Liver (tissue), 9 donors: ENCODE results near the gene MAP3K12. TPM values are rescaled to one million over a fixed set of nuclear protein-coding genes. Genes with fewer than 3 reads are reported as not detected.

Experiments used
- DNase-seq: peaks from one replicate; pipeline ENCODE4 v3.0.0-alpha.2; 2017; ENCODE audit warnings: low spot score
- H3K27ac ChIP-seq, 2 donors: one replicate each; pipeline ENCODE4 v1.7.0; 2013; ENCODE audit warnings: inconsistent platforms in 2 of 2, low read length in 2 of 2, control low read depth in 1 of 2, low read depth in 1 of 2, mild to moderate bottlenecking in 1 of 2
- H3K27me3 ChIP-seq, 4 donors: one replicate each; pipeline versions ENCODE4 v1.6.1 to v1.7.0; 2013; ENCODE audit warnings: low read length in 3 of 4, inconsistent platforms in 1 of 4, mild to moderate bottlenecking in 1 of 4, moderate library complexity in 1 of 4; ENCODE audit not compliant: control insufficient read depth in 4 of 4, insufficient read depth in 4 of 4
- H3K36me3 ChIP-seq, 4 donors: one replicate each; pipeline versions ENCODE4 v1.6.1 to v1.7.0; 2013; ENCODE audit warnings: low read length in 3 of 4, mild to moderate bottlenecking in 3 of 4, low read depth in 1 of 4, moderate library complexity in 1 of 4; ENCODE audit not compliant: control insufficient read depth in 4 of 4, insufficient read depth in 3 of 4
- H3K4me1 ChIP-seq, 4 donors: one replicate each; pipeline versions ENCODE4 v1.6.1 to v1.7.0; 2013; ENCODE audit warnings: low read length in 3 of 4, mild to moderate bottlenecking in 3 of 4, moderate library complexity in 1 of 4; ENCODE audit not compliant: control insufficient read depth in 4 of 4, insufficient read depth in 4 of 4
- H3K4me3 ChIP-seq, 3 donors: one replicate each; pipeline versions ENCODE4 v1.6.1 to v1.7.0; 2013; ENCODE audit warnings: low read length in 3 of 3, control low read depth in 1 of 3, low read depth in 1 of 3, mild to moderate bottlenecking in 1 of 3
- H3K9ac ChIP-seq, 2 donors: one replicate each; pipeline ENCODE4 v1.7.0; 2013; ENCODE audit warnings: low read length in 2 of 2, mild to moderate bottlenecking in 2 of 2, moderate library complexity in 2 of 2, control low read depth in 1 of 2, low read depth in 1 of 2
- H3K9me3 ChIP-seq, 4 donors: one replicate each; pipeline versions ENCODE4 v1.6.1 to v1.7.0; 2013; ENCODE audit warnings: low read length in 3 of 4; ENCODE audit not compliant: control insufficient read depth in 4 of 4
- EGR1 ChIP-seq, 2 donors: IDR thresholded peaks; 2 replicates each; pipeline ENCODE4 v1.6.1; 2016 to 2018; ENCODE audit warnings: antibody characterized with exemption in 2 of 2, low read depth in 2 of 2
- FOXA1 ChIP-seq: IDR thresholded peaks from 2 replicates; pipeline ENCODE4 v1.6.1; 2016; ENCODE audit warnings: antibody characterized with exemption
- FOXA2 ChIP-seq: IDR thresholded peaks from 2 replicates; pipeline ENCODE4 v1.6.1; 2016; ENCODE audit warnings: antibody characterized with exemption
- GABPA ChIP-seq, 2 donors: IDR thresholded peaks in 1 of 2; conservative IDR thresholded peaks in 1 of 2; 2 replicates each; pipeline ENCODE4 v1.6.1; 2016; ENCODE audit warnings: antibody characterized with exemption in 2 of 2, mild to moderate bottlenecking in 1 of 2, moderate library complexity in 1 of 2
- HNF4A ChIP-seq, 2 donors: conservative IDR thresholded peaks; 2 replicates each; pipeline ENCODE4 v1.6.1; 2016; ENCODE audit warnings: antibody characterized with exemption in 2 of 2, mild to moderate bottlenecking in 2 of 2
- HNF4G ChIP-seq: IDR thresholded peaks from 2 replicates; pipeline ENCODE4 v1.6.1; 2016; ENCODE audit warnings: antibody characterized with exemption
- JUND ChIP-seq, 2 donors: IDR thresholded peaks; 2 replicates each; pipeline ENCODE4 v1.6.1; 2016; ENCODE audit warnings: antibody characterized with exemption in 2 of 2
- NR2F2 ChIP-seq: IDR thresholded peaks from 2 replicates; pipeline ENCODE4 v1.6.1; 2016; ENCODE audit warnings: antibody characterized with exemption
- RAD21 ChIP-seq, 2 donors: IDR thresholded peaks; 2 replicates each; pipeline ENCODE4 v1.6.1; 2016; ENCODE audit warnings: antibody characterized with exemption in 2 of 2, mild to moderate bottlenecking in 2 of 2
- RXRA ChIP-seq, 2 donors: IDR thresholded peaks; 2 replicates each; pipeline ENCODE4 v1.6.1; 2017 to 2018; ENCODE audit warnings: antibody characterized with exemption in 2 of 2, mild to moderate bottlenecking in 1 of 2
- SP1 ChIP-seq: IDR thresholded peaks from 2 replicates; pipeline ENCODE4 v1.6.1; 2018; ENCODE audit warnings: antibody characterized with exemption, mild to moderate bottlenecking
- TAF1 ChIP-seq: conservative IDR thresholded peaks from 2 replicates; pipeline ENCODE4 v1.6.1; 2016; ENCODE audit warnings: antibody characterized with exemption, mild to moderate bottlenecking
- YY1 ChIP-seq: IDR thresholded peaks from 2 replicates; pipeline ENCODE4 v1.6.1; 2016; ENCODE audit warnings: antibody characterized with exemption, mild to moderate bottlenecking
- WGBS: extraction: QIAGEN DNeasy Blood & Tissue Kit; methylation state at CpG from one replicate; pipeline ENCODE4 v1.1.7; 2013; 5-methylcytosine and 5-hydroxymethylcytosine counted together
- polyA plus RNA-seq, 2 donors: library from polyadenylated mRNA; stranded (reverse) in 1 of 2; unstranded in 1 of 2; fragments of 200-250 nt in 1 of 2; fragments of >200 nt in 1 of 2; fragmentation: Nextera tagmentation in 1 of 2; extraction: Ambion mirVana in 1 of 2; gene quantifications; one replicate each; pipeline versions ENCODE4 v1.2.1 to v1.2.3, GENCODE V29; 2013 to 2015
- total RNA-seq, 2 donors: library from RNA; depleted of rRNA; stranded (reverse); fragments of >200 nt; gene quantifications; one replicate each; pipeline ENCODE4 v1.2.3, GENCODE V29; 2014
- TF ChIP-seq, protein P1 (sequence below): IDR thresholded peaks from 2 replicates; pipeline ENCODE4 v1.6.1; 2016; ENCODE audit warnings: antibody characterized with exemption
- TF ChIP-seq, protein P2 (sequence below): IDR thresholded peaks from 2 replicates; pipeline ENCODE4 v1.6.1; 2016; ENCODE audit warnings: antibody characterized with exemption
- TF ChIP-seq, protein P3 (sequence below): IDR thresholded peaks from 2 replicates; pipeline ENCODE4 v1.6.1; 2016; ENCODE audit warnings: antibody characterized with exemption
- TF ChIP-seq, protein P4 (sequence below): IDR thresholded peaks from 2 replicates; pipeline ENCODE4 v1.6.1; 2016; ENCODE audit warnings: antibody characterized with exemption, mild to moderate bottlenecking
- TF ChIP-seq, protein P5 (sequence below): fragments of 150-350 bp; IDR thresholded peaks from 2 replicates; pipeline ENCODE4 v1.5.1; 2017; ENCODE audit warnings: improper control_type of control experiment, low read depth, low read length; ENCODE audit not compliant: missing input control
- donor health status: healthy.
- donor health status: healthy.
- donor health status: healthy.
- donor health status: healthy.
- donor health status: healthy.

Gene MAP3K12
- total and polyA plus RNA-seq, 4 donors = 0.53 to 2.4 (median 1.5) TPM

DNA sequence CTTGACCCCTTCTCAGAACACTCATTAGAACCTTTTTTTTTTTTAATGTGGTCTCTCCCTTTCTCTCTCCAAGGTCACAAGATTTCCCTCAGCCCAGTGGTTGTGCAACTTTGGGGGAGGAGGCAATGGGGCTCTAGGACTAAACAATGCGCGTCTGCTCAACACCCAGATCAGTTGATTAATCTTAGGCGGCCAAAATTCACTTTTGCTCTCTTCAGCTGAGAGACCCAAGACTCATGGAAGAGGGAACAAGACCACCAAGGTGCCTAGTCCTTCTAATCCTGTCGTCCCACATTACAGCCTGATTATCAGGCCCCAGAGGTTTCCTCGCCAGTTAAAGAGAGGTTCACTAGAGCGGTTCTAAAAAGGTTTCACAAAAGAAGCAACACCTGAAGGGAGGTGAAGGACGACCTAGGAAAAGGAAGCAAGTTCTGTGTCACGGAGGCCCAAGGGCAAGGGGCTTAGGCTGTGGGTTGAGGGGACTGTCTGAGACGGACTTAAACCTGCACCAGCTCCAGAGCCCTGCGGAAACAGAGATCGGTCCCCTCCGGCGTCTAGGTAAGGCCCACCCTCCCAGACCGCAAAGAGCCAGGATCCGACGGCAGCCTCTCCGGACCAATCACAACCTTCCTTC is 1.0 kb upstream of the MAP3K12 start:
- TF ChIP-seq EGR1 (IDR thresholded peaks at IDR 0.05; ENCODE audit: low read depth in 2 of 2) (no peak), NR2F2 (peak; percentile 40), RXRA (IDR thresholded peaks at IDR 0.05) (peak; percentile 6 to 21), JUND (IDR thresholded peaks at IDR 0.05) (no peak), GABPA (IDR thresholded peaks at IDR 0.05 in 1 of 2, conservative IDR thresholded peaks at IDR 0.05 in 1 of 2) (no peak), SP1 (no peak), RAD21 (IDR thresholded peaks at IDR 0.05) (no peak), TAF1 (peak; percentile 76), YY1 (no peak), HNF4G (no peak), HNF4A (conservative IDR thresholded peaks at IDR 0.05) (no peak), FOXA1 (no peak), FOXA2 (no peak)
- TF ChIP-seq, protein P1, sequence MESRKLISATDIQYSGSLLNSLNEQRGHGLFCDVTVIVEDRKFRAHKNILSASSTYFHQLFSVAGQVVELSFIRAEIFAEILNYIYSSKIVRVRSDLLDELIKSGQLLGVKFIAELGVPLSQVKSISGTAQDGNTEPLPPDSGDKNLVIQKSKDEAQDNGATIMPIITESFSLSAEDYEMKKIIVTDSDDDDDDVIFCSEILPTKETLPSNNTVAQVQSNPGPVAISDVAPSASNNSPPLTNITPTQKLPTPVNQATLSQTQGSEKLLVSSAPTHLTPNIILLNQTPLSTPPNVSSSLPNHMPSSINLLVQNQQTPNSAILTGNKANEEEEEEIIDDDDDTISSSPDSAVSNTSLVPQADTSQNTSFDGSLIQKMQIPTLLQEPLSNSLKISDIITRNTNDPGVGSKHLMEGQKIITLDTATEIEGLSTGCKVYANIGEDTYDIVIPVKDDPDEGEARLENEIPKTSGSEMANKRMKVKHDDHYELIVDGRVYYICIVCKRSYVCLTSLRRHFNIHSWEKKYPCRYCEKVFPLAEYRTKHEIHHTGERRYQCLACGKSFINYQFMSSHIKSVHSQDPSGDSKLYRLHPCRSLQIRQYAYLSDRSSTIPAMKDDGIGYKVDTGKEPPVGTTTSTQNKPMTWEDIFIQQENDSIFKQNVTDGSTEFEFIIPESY = no peak
- TF ChIP-seq, protein P2, sequence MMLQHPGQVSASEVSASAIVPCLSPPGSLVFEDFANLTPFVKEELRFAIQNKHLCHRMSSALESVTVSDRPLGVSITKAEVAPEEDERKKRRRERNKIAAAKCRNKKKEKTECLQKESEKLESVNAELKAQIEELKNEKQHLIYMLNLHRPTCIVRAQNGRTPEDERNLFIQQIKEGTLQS = no peak
- TF ChIP-seq, protein P3, sequence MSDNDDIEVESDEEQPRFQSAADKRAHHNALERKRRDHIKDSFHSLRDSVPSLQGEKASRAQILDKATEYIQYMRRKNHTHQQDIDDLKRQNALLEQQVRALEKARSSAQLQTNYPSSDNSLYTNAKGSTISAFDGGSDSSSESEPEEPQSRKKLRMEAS = no peak
- TF ChIP-seq, protein P4, sequence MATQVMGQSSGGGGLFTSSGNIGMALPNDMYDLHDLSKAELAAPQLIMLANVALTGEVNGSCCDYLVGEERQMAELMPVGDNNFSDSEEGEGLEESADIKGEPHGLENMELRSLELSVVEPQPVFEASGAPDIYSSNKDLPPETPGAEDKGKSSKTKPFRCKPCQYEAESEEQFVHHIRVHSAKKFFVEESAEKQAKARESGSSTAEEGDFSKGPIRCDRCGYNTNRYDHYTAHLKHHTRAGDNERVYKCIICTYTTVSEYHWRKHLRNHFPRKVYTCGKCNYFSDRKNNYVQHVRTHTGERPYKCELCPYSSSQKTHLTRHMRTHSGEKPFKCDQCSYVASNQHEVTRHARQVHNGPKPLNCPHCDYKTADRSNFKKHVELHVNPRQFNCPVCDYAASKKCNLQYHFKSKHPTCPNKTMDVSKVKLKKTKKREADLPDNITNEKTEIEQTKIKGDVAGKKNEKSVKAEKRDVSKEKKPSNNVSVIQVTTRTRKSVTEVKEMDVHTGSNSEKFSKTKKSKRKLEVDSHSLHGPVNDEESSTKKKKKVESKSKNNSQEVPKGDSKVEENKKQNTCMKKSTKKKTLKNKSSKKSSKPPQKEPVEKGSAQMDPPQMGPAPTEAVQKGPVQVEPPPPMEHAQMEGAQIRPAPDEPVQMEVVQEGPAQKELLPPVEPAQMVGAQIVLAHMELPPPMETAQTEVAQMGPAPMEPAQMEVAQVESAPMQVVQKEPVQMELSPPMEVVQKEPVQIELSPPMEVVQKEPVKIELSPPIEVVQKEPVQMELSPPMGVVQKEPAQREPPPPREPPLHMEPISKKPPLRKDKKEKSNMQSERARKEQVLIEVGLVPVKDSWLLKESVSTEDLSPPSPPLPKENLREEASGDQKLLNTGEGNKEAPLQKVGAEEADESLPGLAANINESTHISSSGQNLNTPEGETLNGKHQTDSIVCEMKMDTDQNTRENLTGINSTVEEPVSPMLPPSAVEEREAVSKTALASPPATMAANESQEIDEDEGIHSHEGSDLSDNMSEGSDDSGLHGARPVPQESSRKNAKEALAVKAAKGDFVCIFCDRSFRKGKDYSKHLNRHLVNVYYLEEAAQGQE = peak; percentile 70
- TF ChIP-seq, protein P5, sequence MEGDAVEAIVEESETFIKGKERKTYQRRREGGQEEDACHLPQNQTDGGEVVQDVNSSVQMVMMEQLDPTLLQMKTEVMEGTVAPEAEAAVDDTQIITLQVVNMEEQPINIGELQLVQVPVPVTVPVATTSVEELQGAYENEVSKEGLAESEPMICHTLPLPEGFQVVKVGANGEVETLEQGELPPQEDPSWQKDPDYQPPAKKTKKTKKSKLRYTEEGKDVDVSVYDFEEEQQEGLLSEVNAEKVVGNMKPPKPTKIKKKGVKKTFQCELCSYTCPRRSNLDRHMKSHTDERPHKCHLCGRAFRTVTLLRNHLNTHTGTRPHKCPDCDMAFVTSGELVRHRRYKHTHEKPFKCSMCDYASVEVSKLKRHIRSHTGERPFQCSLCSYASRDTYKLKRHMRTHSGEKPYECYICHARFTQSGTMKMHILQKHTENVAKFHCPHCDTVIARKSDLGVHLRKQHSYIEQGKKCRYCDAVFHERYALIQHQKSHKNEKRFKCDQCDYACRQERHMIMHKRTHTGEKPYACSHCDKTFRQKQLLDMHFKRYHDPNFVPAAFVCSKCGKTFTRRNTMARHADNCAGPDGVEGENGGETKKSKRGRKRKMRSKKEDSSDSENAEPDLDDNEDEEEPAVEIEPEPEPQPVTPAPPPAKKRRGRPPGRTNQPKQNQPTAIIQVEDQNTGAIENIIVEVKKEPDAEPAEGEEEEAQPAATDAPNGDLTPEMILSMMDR = no peak
- Histone ChIP-seq H3K9me3 (no peaks in the 10 kb centered on the region), H3K27me3 (no peaks in the 10 kb centered on the region), H3K9ac (peak overlapping the region; percentile 92 to 100), H3K4me3 (peak overlapping the region; percentile 46 to 91 (median 80)), H3K27ac (peak overlapping the region; percentile 98 to 99), H3K36me3 (peaks cover 0 to 2% (median under 1%) of the 10 kb centered on the region in 4 donors), H3K4me1 (peaks cover 5 to 37% (median 21%) of the 10 kb centered on the region in 4 donors)
- no peak for DNase-seq
- under 1% methylated on average over 17 of the region's 17 CpGs for WGBS
